ENCODE measurements around the gene ILF3.
"Not testable (repeated sequence)": the region's sequence is repeated elsewhere in the genome, so short reads cannot be mapped to it uniquely, and the experiment has no call there.

ILF3 gene

GRCh38 chr19:10654610-10655456 lies 687 bp downstream of the ILF3 start:
- Mint-ChIP-seq H3K4me3 (peak overlapping the region; percentile 90), H3K9me3 (no peaks in the 10 kb centered on the region), H3K27ac (peak overlapping the region; percentile 98), H3K4me1 (peaks cover 36% of the 10 kb centered on the region), H3K36me3 (peaks cover 78% of the 10 kb centered on the region)
- DNase-seq (ENCODE audit: low spot score in 2 of 2): peak; percentile 57 to 72
- peak; percentile 43 for ATAC-seq

GRCh38 chr19:10655457-10656312 lies 1.5 kb downstream of the ILF3 start:
- ATAC-seq (no peak), DNase-seq (ENCODE audit: low spot score in 2 of 2) (no peak)
- Mint-ChIP-seq H3K27ac (peak overlapping the region; percentile 98), H3K4me3 (peak overlapping the region; percentile 90), H3K36me3 (peaks cover 87% of the 10 kb centered on the region), H3K9me3 (no peaks in the 10 kb centered on the region), H3K4me1 (peaks cover 43% of the 10 kb centered on the region)

GRCh38 chr19:10660346-10660745 lies 6.2 kb downstream of the ILF3 start:
- H3K36me3 Mint-ChIP-seq: peaks cover 93% of the 10 kb centered on the region
- no peak for DNase-seq (ENCODE audit: low spot score in 2 of 2)
- no peaks in the 10 kb centered on the region for H3K9me3 Mint-ChIP-seq
- H3K27ac Mint-ChIP-seq: peak overlapping the region; percentile 14
- H3K4me3 Mint-ChIP-seq: peak overlapping the region; percentile 13
- ATAC-seq: no peak
- H3K4me1 Mint-ChIP-seq: peaks cover 55% of the 10 kb centered on the region

GRCh38 chr19:10661946-10662345 lies 7.8 kb downstream of the ILF3 start:
- Mint-ChIP-seq H3K9me3 (no peaks in the 10 kb centered on the region), H3K27ac (peak overlapping the region; percentile 85), H3K4me3 (peak overlapping the region; percentile 42), H3K4me1 (peaks cover 39% of the 10 kb centered on the region), H3K36me3 (peaks cover 93% of the 10 kb centered on the region)
- peak; percentile 4 for ATAC-seq
- DNase-seq (ENCODE audit: low spot score in 2 of 2): no peak

GRCh38 chr19:10662384-10663251 lies 8.5 kb downstream of the ILF3 start:
- H3K9me3 Mint-ChIP-seq: no peaks in the 10 kb centered on the region
- H3K27ac Mint-ChIP-seq: peak overlapping the region; percentile 85
- H3K4me1 Mint-ChIP-seq: peaks cover 37% of the 10 kb centered on the region
- H3K36me3 Mint-ChIP-seq: peaks cover 93% of the 10 kb centered on the region
- peak overlapping the region; percentile 42 for H3K4me3 Mint-ChIP-seq
- DNase-seq (ENCODE audit: low spot score in 2 of 2) (no peak), ATAC-seq (peak; percentile 91)

- H3K36me3 Mint-ChIP-seq: peaks cover 92% of the 10 kb centered on the region
- not testable (repeated sequence) for ATAC-seq; DNase-seq (ENCODE audit: low spot score in 2 of 2); H3K9me3 Mint-ChIP-seq
- peak overlapping the region; percentile 42 for H3K4me3 Mint-ChIP-seq
- H3K4me1 Mint-ChIP-seq: peaks cover 43% of the 10 kb centered on the region
- peak overlapping the region; percentile 85 for H3K27ac Mint-ChIP-seq
Measured at GRCh38 chr19:10663252-10663563, 9.1 kb downstream of the ILF3 start.

- no peak for DNase-seq (ENCODE audit: low spot score in 2 of 2)
- Mint-ChIP-seq H3K4me3 (peak overlapping the region; percentile 23), H3K27ac (peak overlapping the region; percentile 23), H3K4me1 (peaks cover 35% of the 10 kb centered on the region), H3K36me3 (peaks cover 91% of the 10 kb centered on the region), H3K9me3 (no peaks in the 10 kb centered on the region)
- peak; percentile 67 for ATAC-seq
Measured at GRCh38 chr19:10667867-10668266, 13.7 kb downstream of the ILF3 start.

- Mint-ChIP-seq H3K9me3 (no peaks in the 10 kb centered on the region), H3K27ac (peak overlapping the region; percentile 80), H3K36me3 (peaks cover 92% of the 10 kb centered on the region), H3K4me1 (peaks cover 24% of the 10 kb centered on the region), H3K4me3 (no peak overlapping the region)
- ATAC-seq (no peak), DNase-seq (ENCODE audit: low spot score in 2 of 2) (no peak)
Measured at GRCh38 chr19:10669246-10669645, 15.1 kb downstream of the ILF3 start.

GRCh38 chr19:10670182-10670581 lies 16.0 kb downstream of the ILF3 start:
- Mint-ChIP-seq H3K4me3 (no peak overlapping the region), H3K27ac (peak overlapping the region; percentile 80), H3K4me1 (peaks cover 24% of the 10 kb centered on the region), H3K36me3 (peaks cover 97% of the 10 kb centered on the region), H3K9me3 (no peaks in the 10 kb centered on the region)
- ATAC-seq (no peak), DNase-seq (ENCODE audit: low spot score in 2 of 2) (no peak)

- no peak for ATAC-seq
- no peaks in the 10 kb centered on the region for H3K9me3 Mint-ChIP-seq
- DNase-seq (ENCODE audit: low spot score in 2 of 2): no peak
- H3K36me3 Mint-ChIP-seq: peaks cover 97% of the 10 kb centered on the region
- peaks cover 24% of the 10 kb centered on the region for H3K4me1 Mint-ChIP-seq
- no peak overlapping the region for H3K27ac Mint-ChIP-seq
- no peak overlapping the region for H3K4me3 Mint-ChIP-seq
Measured at GRCh38 chr19:10670876-10671804, 17.0 kb downstream of the ILF3 start.

- Mint-ChIP-seq H3K36me3 (peaks cover 97% of the 10 kb centered on the region), H3K4me1 (peaks cover 24% of the 10 kb centered on the region)
- not testable (repeated sequence) for H3K9me3 Mint-ChIP-seq; ATAC-seq; H3K4me3 Mint-ChIP-seq; H3K27ac Mint-ChIP-seq; DNase-seq (ENCODE audit: low spot score in 2 of 2)
Measured at GRCh38 chr19:10671922-10672321, 17.8 kb downstream of the ILF3 start.

GRCh38 chr19:10675214-10675613 lies 21.1 kb downstream of the ILF3 start:
- not testable (repeated sequence) for H3K4me1 Mint-ChIP-seq, H3K9me3 Mint-ChIP-seq
- peaks cover 100% of the 10 kb centered on the region for H3K36me3 Mint-ChIP-seq

GRCh38 chr19:10677751-10678150 lies 23.6 kb downstream of the ILF3 start:
- ATAC-seq: no peak
- Mint-ChIP-seq H3K27ac (no peak overlapping the region), H3K4me1 (no peaks in the 10 kb centered on the region), H3K4me3 (no peak overlapping the region), H3K36me3 (peaks cover 100% of the 10 kb centered on the region), H3K9me3 (no peaks in the 10 kb centered on the region)
- DNase-seq (ENCODE audit: low spot score in 2 of 2): no peak

More at GRCh38 chr19:10675214-10675613, 21.1 kb downstream of the ILF3 start:
- H3K4me3 Mint-ChIP-seq; DNase-seq (ENCODE audit: low spot score in 2 of 2); ATAC-seq: not testable (repeated sequence)
- peak overlapping the region; percentile 8 for H3K27ac Mint-ChIP-seq

- Mint-ChIP-seq H3K4me1 (no peaks in the 10 kb centered on the region), H3K36me3 (peaks cover 100% of the 10 kb centered on the region), H3K9me3 (no peaks in the 10 kb centered on the region), H3K4me3 (no peak overlapping the region), H3K27ac (no peak overlapping the region)
- DNase-seq (ENCODE audit: low spot score in 2 of 2) (no peak), ATAC-seq (no peak)
Measured at GRCh38 chr19:10678813-10679212, 24.7 kb downstream of the ILF3 start.

Measured in stimulated activated effector memory CD8-positive, alpha-beta T cell treated with anti-CD3 and anti-CD28 coated beads, Interleukin-12 subunit alpha, Interleukin-12 subunit beta, amount 100 ng/mL, for 72 hours (primary cell).